ENCODE results near the gene CA11.
A peak's percentile ranks its signal among the peaks of the same experiment; 100 is the strongest.

Gene CA11

GRCh38 chr19:48619692-48620585, 26.0 kb downstream of the CA11 start:
- H3K36me3 ChIP-seq (replicated peaks; ENCODE audit: insufficient read depth, low read length), result peaks cover 19% of the 10 kb centered on the region
- no peak for DNase-seq
- TF ChIP-seq EZH2phosphoT487 (IDR thresholded peaks at IDR 0.05; ENCODE audit: low read length) (no peak), EZH2 (optimal IDR thresholded peaks at IDR 0.05; ENCODE audit: low read depth, low read length) (no peak), CTCF (IDR thresholded peaks at IDR 0.05; ENCODE audit: low read length) (no peak; the same call in 1 of the 2 replicates)
- peaks cover 20% of the 10 kb centered on the region for H3K4me1 ChIP-seq (ENCODE audit: low read length)
- peaks cover 35% of the 10 kb centered on the region for H3F3A ChIP-seq (ENCODE audit: insufficient read depth, low read length)
- peak overlapping the region; percentile 82 for H3K9ac ChIP-seq (ENCODE audit: low read length)
- H3K4me3 ChIP-seq (ENCODE audit: low read length), result peak overlapping the region; percentile 85
- H3K27me3 ChIP-seq (replicated peaks; ENCODE audit: insufficient read depth, low read length), result no peaks in the 10 kb centered on the region
- peaks cover 28% of the 10 kb centered on the region for H4K20me1 ChIP-seq (ENCODE audit: insufficient read depth, low read length)
- peaks cover 47% of the 10 kb centered on the region for H3K79me2 ChIP-seq (ENCODE audit: low read length)
- H3K9me3 ChIP-seq (replicated peaks; ENCODE audit: insufficient read depth, low read length), result no peaks in the 10 kb centered on the region
- peak overlapping the region; percentile 63 for H3K27ac ChIP-seq (ENCODE audit: low read length)
- H3K4me2 ChIP-seq (ENCODE audit: low read depth, low read length), result peak overlapping the region; percentile 96
- no peaks in the 10 kb centered on the region for H3K9me2 ChIP-seq (replicated peaks; ENCODE audit: insufficient read depth, low read length)
- peak overlapping the region; percentile 83 for H2AFZ ChIP-seq (ENCODE audit: low read length)

- Histone ChIP-seq H4K20me1 (ENCODE audit: insufficient read depth, low read length) (peaks cover 28% of the 10 kb centered on the region), H3K9ac (ENCODE audit: low read length) (peak within 1 kb of the TSS; percentile 96), H3K79me2 (ENCODE audit: low read length) (peaks cover 39% of the 10 kb centered on the region), H3K27ac (ENCODE audit: low read length) (peak within 1 kb of the TSS; percentile 63), H3K4me3 (ENCODE audit: low read length) (peak within 1 kb of the TSS; percentile 93), H3F3A (ENCODE audit: insufficient read depth, low read length) (peaks cover 37% of the 10 kb centered on the region), H3K9me2 (replicated peaks; ENCODE audit: insufficient read depth, low read length) (no peaks in the 10 kb centered on the region), H3K4me1 (ENCODE audit: low read length) (peaks cover 20% of the 10 kb centered on the region), H2AFZ (ENCODE audit: low read length) (peak within 1 kb of the TSS; percentile 83), H3K4me2 (ENCODE audit: low read depth, low read length) (peak within 1 kb of the TSS; percentile 96), H3K27me3 (replicated peaks; ENCODE audit: insufficient read depth, low read length) (no peaks in the 10 kb centered on the region), H3K9me3 (replicated peaks; ENCODE audit: insufficient read depth, low read length) (no peaks in the 10 kb centered on the region), H3K36me3 (replicated peaks; ENCODE audit: insufficient read depth, low read length) (peaks cover 19% of the 10 kb centered on the region)
- DNase-seq, result peak; percentile 99
- TF ChIP-seq CTCF (IDR thresholded peaks at IDR 0.05; ENCODE audit: low read length) (no peak), EZH2 (optimal IDR thresholded peaks at IDR 0.05; ENCODE audit: low read depth, low read length) (no peak), EZH2phosphoT487 (IDR thresholded peaks at IDR 0.05; ENCODE audit: low read length) (no peak)
Observed at GRCh38 chr19:48618916-48619691, 26.9 kb downstream of the CA11 start, which contains the start of the genes RPL18 and SPHK2. RPL18 (minus strand) TSS chr19:48619178; CDS start chr19:48619143, 35 bp downstream. SPHK2 (plus strand) TSS chr19:48619506; CDS start chr19:48620515, 1,009 bp downstream.

- Histone ChIP-seq H3K4me1 (ENCODE audit: low read length) (peaks cover 15% of the 10 kb centered on the region), H3K36me3 (replicated peaks; ENCODE audit: insufficient read depth, low read length) (peaks cover 19% of the 10 kb centered on the region), H3K9me3 (replicated peaks; ENCODE audit: insufficient read depth, low read length) (no peaks in the 10 kb centered on the region), H3K4me2 (ENCODE audit: low read depth, low read length) (peak overlapping the region; percentile 83), H4K20me1 (ENCODE audit: insufficient read depth, low read length) (peaks cover 28% of the 10 kb centered on the region), H3K27ac (ENCODE audit: low read length) (peak overlapping the region; percentile 38; the same call in 1 of the 2 replicates), H3K4me3 (ENCODE audit: low read length) (peak overlapping the region; percentile 93), H2AFZ (ENCODE audit: low read length) (no peak overlapping the region), H3K9ac (ENCODE audit: low read length) (peak overlapping the region; percentile 96), H3K9me2 (replicated peaks; ENCODE audit: insufficient read depth, low read length) (no peaks in the 10 kb centered on the region), H3K79me2 (ENCODE audit: low read length) (peaks cover 39% of the 10 kb centered on the region), H3K27me3 (replicated peaks; ENCODE audit: insufficient read depth, low read length) (no peaks in the 10 kb centered on the region), H3F3A (ENCODE audit: insufficient read depth, low read length) (peaks cover 35% of the 10 kb centered on the region)
- DNase-seq, result peak; percentile 9
- TF ChIP-seq EZH2 (optimal IDR thresholded peaks at IDR 0.05; ENCODE audit: low read depth, low read length) (no peak), CTCF (IDR thresholded peaks at IDR 0.05; ENCODE audit: low read length) (no peak), EZH2phosphoT487 (IDR thresholded peaks at IDR 0.05; ENCODE audit: low read length) (no peak)
Observed at GRCh38 chr19:48618278-48618915, 27.6 kb downstream of the CA11 start.
